ENCODE results near the gene NPC2. TPM values are rescaled to one million over a fixed set of nuclear protein-coding genes. Genes with fewer than 3 reads are reported as not detected.

The NPC2 gene
- total and polyA plus RNA-seq, 9 of the 15 experiments (the other 6 are each of a cell fraction or from before 2014, with no cell fraction given), result 16.6 to 74.1 (median 32.6) TPM

GRCh38 chr14:74507085-74507484 is 14.0 kb upstream of the NPC2 start:
- no peaks in the 10 kb centered on the region for H3K9me3 ChIP-seq (replicated peaks; ENCODE audit: control insufficient read depth, insufficient read depth, low read depth, low read length)
- no peak overlapping the region for H3K4me2 ChIP-seq (ENCODE audit: insufficient read depth, low read length)
- no peak overlapping the region for H2AFZ ChIP-seq (ENCODE audit: low read depth, low read length)
- no peaks in the 10 kb centered on the region; the same call in 1 of the 2 replicates for H4K20me1 ChIP-seq (replicated peaks; ENCODE audit: control insufficient read depth, insufficient read depth, low read length)
- no peaks in the 10 kb centered on the region for H3K9me1 ChIP-seq (ENCODE audit: control insufficient read depth, insufficient read depth, low read length)
- CTCF ChIA-PET (ENCODE audit: low intra/inter-chr PET ratio), result no interaction called here
- H3K27ac ChIP-seq (ENCODE audit: extremely low read depth, low read depth, low read length), result no peak overlapping the region
- in situ Hi-C loops (cut with MboI) (no loop called here), intact Hi-C loops (cut with micrococcal nuclease) (no loop called here)
- no peaks in the 10 kb centered on the region for H3K79me2 ChIP-seq (ENCODE audit: control insufficient read depth, insufficient read depth, low read length)
- H3K4me1 ChIP-seq (replicated peaks in 1 of 2; ENCODE audit: control insufficient read depth in 2 of 2, insufficient read depth in 2 of 2, low read length in 2 of 2), result peaks cover 0 to 4% of the 10 kb centered on the region in 2 experiments; a peak in 1 of 5 replicates
- no TSS peak for BruUV-seq (replicated peaks)
- ATAC-seq, result no peak
- H3K36me3 ChIP-seq (ENCODE audit: control insufficient read depth, insufficient read depth, low read length), result no peaks in the 10 kb centered on the region
- no peak for FAIRE-seq
- H3K27me3 ChIP-seq (ENCODE audit: control insufficient read depth in 2 of 2, insufficient read depth in 2 of 2, low read length in 2 of 2), result peaks cover 4 to 60% of the 10 kb centered on the region in 2 experiments; a peak in 3 of 5 replicates
- H3K9ac ChIP-seq (ENCODE audit: insufficient read depth in 1 of 2, low read depth in 2 of 2, low read length in 2 of 2), result no peak overlapping the region
- POLR2A ChIA-PET, result interaction anchor here (0.6 kb wide), 1 partner anchor 562 kb away, joined by 3 read pairs; no protein-coding TSS in a partner anchor
- 4% methylated on average over 7 of the region's 8 CpGs for WGBS (ENCODE audit: insufficient coverage, low coverage, missing lambda C conversion rate)
- TF ChIP-seq, protein P1, sequence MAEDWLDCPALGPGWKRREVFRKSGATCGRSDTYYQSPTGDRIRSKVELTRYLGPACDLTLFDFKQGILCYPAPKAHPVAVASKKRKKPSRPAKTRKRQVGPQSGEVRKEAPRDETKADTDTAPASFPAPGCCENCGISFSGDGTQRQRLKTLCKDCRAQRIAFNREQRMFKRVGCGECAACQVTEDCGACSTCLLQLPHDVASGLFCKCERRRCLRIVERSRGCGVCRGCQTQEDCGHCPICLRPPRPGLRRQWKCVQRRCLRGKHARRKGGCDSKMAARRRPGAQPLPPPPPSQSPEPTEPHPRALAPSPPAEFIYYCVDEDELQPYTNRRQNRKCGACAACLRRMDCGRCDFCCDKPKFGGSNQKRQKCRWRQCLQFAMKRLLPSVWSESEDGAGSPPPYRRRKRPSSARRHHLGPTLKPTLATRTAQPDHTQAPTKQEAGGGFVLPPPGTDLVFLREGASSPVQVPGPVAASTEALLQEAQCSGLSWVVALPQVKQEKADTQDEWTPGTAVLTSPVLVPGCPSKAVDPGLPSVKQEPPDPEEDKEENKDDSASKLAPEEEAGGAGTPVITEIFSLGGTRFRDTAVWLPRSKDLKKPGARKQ (CRISPR knock-in tag; IDR thresholded peaks at IDR 0.05), result no peak
- no peak for TF ChIP-seq ZNF518B (CRISPR knock-in tag; IDR thresholded peaks at IDR 0.05)
- TF ChIP-seq CBFA2T2 (conservative IDR thresholded peaks at IDR 0.05), result no peak
- DNase-seq (ENCODE audit: extremely low read depth in 1 of 4, low spot score in 3 of 4), result no peak
- no peak overlapping the region for H3K4me3 ChIP-seq

Data from K562 (cell line).